Tibial nerve (tissue), 4 donors: Measurements from ENCODE around the gene CFAP53. TPM values are rescaled to one million over a fixed set of nuclear protein-coding genes. Genes with fewer than 3 reads are reported as not detected.

Source experiments
- DNase-seq, 2 donors: peaks; one replicate each; pipeline ENCODE4 v3.0.0-alpha.2; 2019; ENCODE audit warnings: low spot score in 2 of 2
- H3K27ac ChIP-seq, 4 donors: fragments of 200-600 bp; sonication (generic) in 3 of 4; one replicate each; pipeline ENCODE4 v1.5.1; 2017 to 2019; ENCODE audit warnings: mild to moderate bottlenecking in 1 of 4
- H3K27me3 ChIP-seq, 2 donors: fragments of 200-600 bp; sonication (generic) in 1 of 2; one replicate each; pipeline versions ENCODE4 v1.5.1 to v1.6.0; 2017 to 2019
- H3K36me3 ChIP-seq, 3 donors: fragments of 200-600 bp; sonication (generic); one replicate each; pipeline ENCODE4 v1.5.1; 2018 to 2019
- H3K4me1 ChIP-seq, 4 donors: fragments of 200-600 bp; sonication (generic) in 3 of 4; one replicate each; pipeline ENCODE4 v1.5.1; 2017 to 2019
- H3K4me3 ChIP-seq, 4 donors: fragments of 200-600 bp; sonication (generic) in 3 of 4; one replicate each; pipeline ENCODE4 v1.5.1; 2017 to 2019; ENCODE audit warnings: mild to moderate bottlenecking in 1 of 4, moderate library complexity in 1 of 4
- H3K9me3 ChIP-seq, 4 donors: fragments of 200-600 bp; sonication (generic) in 3 of 4; one replicate each; pipeline ENCODE4 v1.5.1; 2017 to 2019
- CTCF ChIP-seq, 5 experiments: fragments of 200-600 bp in 3 of 5; fragments of 450-650 bp in 2 of 5; sonication (generic) in 3 of 5; IDR thresholded peaks; one replicate each; pipeline ENCODE4 v1.5.1; 2016 to 2019; ENCODE audit warnings: antibody characterized with exemption in 5 of 5, mild to moderate bottlenecking in 3 of 5, moderate library complexity in 2 of 5
- EP300 ChIP-seq, 2 donors: sonication (generic); formaldehyde crosslinking; IDR thresholded peaks; one replicate each; pipeline ENCODE4 v1.6.1; 2017; ENCODE audit warnings: antibody characterized with exemption in 2 of 2, mild to moderate bottlenecking in 1 of 2
- POLR2A ChIP-seq, 2 donors: fragments of 450-650 bp; IDR thresholded peaks; one replicate each; pipeline ENCODE4 v1.6.1; 2017; ENCODE audit warnings: antibody characterized with exemption in 2 of 2, mild to moderate bottlenecking in 2 of 2, moderate library complexity in 2 of 2
- WGBS, 2 donors: methylation state at CpG; one replicate each; pipeline ENCODE4 v1.1.5; 2018; 5-methylcytosine and 5-hydroxymethylcytosine counted together
- total RNA-seq, 4 donors: library from RNA; depleted of rRNA; stranded (reverse); fragments of >200 nt; gene quantifications; one replicate each; pipeline ENCODE4 v1.1.0, GENCODE V29; 2016

The CFAP53 gene
- 1 to 10 TPM; 1.5 to 1.7 (median 1.6) TPM for total RNA-seq

DNA sequence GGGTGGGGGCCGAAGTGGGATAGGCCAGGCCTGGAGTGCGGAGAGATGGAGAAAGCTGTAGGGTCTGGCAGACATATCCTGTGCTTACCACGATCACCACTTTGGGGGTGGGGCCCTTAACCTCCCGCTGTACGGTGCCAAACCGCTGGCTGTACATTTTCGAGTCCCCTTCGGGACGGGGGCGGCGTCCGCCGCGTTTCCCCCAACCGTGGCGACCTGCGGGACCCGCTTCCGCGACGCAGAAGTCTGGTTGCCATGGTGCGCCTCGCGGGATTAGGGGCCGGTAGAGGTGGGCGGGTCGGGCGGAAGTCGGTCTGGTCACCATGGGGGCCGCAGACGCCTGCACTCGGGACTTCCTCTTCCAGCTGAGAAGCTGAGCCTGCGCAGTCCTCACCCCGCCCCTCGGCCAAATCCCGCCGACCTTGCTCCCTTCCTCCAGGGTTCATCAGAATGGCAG is at the start of gene CFAP53:
Gene CFAP53 (minus strand): TSS at position 248 of the 457 bp plus-strand sequence. CDS start 91 bp downstream, at position 157.
- H3K4me3 ChIP-seq: peak within 1 kb of the TSS; percentile 40 to 77 (median 60)
- H3K27me3 ChIP-seq: no peaks in the 10 kb centered on the region
- H3K4me1 ChIP-seq: peaks cover 0 to 27% (median 11%) of the 10 kb centered on the region in 4 donors
- peak; percentile 74 to 79 for DNase-seq
- TF ChIP-seq POLR2A (IDR thresholded peaks at IDR 0.05): no peak
- TF ChIP-seq EP300 (IDR thresholded peaks at IDR 0.05): peak; percentile 43 to 47
- TF ChIP-seq CTCF (IDR thresholded peaks at IDR 0.05): no peak
- peak within 1 kb of the TSS in 2 of 4 donors; percentile 65 to 82 for H3K27ac ChIP-seq
- no peaks in the 10 kb centered on the region for H3K9me3 ChIP-seq
- H3K36me3 ChIP-seq: peaks cover 4 to 24% (median 5%) of the 10 kb centered on the region in 3 donors
- 1% methylated on average over 37 of the region's 37 CpGs for WGBS, 2 donors

DNA sequence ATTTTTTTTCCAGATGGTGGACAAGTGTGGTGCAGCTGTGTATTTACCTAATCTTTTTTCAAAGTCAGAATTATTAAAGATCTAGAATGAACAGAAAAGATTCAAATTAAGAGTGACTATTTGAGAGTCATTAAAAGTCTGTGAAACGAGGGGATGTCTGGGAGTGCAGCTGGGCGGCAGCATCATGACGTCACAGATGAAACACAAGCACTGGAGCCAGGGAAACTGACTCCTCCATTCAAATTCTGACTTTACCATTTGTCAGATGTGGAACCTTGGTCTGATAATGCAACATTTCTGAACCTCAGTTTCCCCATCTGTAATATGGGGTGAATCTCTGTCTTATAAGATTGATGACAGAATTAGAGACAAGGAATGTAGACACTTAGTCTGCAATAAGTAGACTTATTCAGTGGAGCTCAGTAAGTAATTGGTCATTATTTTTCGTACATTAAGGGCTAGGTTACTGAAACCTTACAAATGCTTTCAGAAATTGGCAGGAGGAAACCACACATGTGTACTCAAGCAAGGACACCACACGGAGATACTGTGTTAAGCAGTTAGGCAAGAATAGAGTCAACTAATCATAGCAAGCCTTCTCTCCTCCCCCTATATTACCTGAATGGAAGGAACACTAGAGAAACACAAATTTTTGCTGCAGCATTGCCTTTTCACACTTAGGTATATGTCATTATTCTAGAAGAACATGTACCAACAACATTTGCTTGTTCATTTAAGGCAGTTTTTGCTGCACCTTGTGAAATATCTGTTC is 49.0 kb upstream of the CFAP53 start:
- H3K27me3 ChIP-seq: no peaks in the 10 kb centered on the region
- TF ChIP-seq POLR2A (IDR thresholded peaks at IDR 0.05) (no peak), EP300 (IDR thresholded peaks at IDR 0.05) (no peak), CTCF (IDR thresholded peaks at IDR 0.05) (no peak)
- no peaks in the 10 kb centered on the region for H3K4me1 ChIP-seq
- no peak overlapping the region for H3K4me3 ChIP-seq
- DNase-seq: no peak
- no peaks in the 10 kb centered on the region for H3K9me3 ChIP-seq
- no peaks in the 10 kb centered on the region for H3K36me3 ChIP-seq
- 49% methylated on average over 5 of the region's 5 CpGs for WGBS, 2 donors
- no peak overlapping the region for H3K27ac ChIP-seq

- TF ChIP-seq CTCF (IDR thresholded peaks at IDR 0.05) (no peak), EP300 (IDR thresholded peaks at IDR 0.05) (no peak), POLR2A (IDR thresholded peaks at IDR 0.05) (no peak)
- no peaks in the 10 kb centered on the region for H3K9me3 ChIP-seq
- no peaks in the 10 kb centered on the region for H3K4me1 ChIP-seq
- no peak overlapping the region for H3K27ac ChIP-seq
- H3K4me3 ChIP-seq: no peak overlapping the region
- WGBS, 2 donors: 23 to 31% methylated on average over 2 of the region's 2 CpGs
- no peak for DNase-seq
- no peaks in the 10 kb centered on the region for H3K36me3 ChIP-seq
- no peaks in the 10 kb centered on the region for H3K27me3 ChIP-seq
Observed at GRCh38 chr18:50313873-50314460, 47.7 kb upstream of the CFAP53 start.

GRCh38 chr18:50313031-50313607 is 46.8 kb upstream of the CFAP53 start:
- Histone ChIP-seq H3K9me3 (no peaks in the 10 kb centered on the region), H3K4me1 (peaks cover 0 to 6% (median 3%) of the 10 kb centered on the region in 4 donors), H3K27ac (no peak overlapping the region), H3K27me3 (no peaks in the 10 kb centered on the region), H3K4me3 (no peak overlapping the region), H3K36me3 (no peaks in the 10 kb centered on the region)
- DNase-seq: no peak
- TF ChIP-seq CTCF (IDR thresholded peaks at IDR 0.05) (no peak), EP300 (IDR thresholded peaks at IDR 0.05) (no peak), POLR2A (IDR thresholded peaks at IDR 0.05) (no peak)
- 90 to 94% methylated on average over 2 of the region's 2 CpGs for WGBS, 2 donors
